Measurements from ENCODE around the gene MAPKAPK3. TPM values are rescaled to one million over a fixed set of nuclear protein-coding genes. Genes with fewer than 3 reads are reported as not detected.

The MAPKAPK3 gene
- total RNA-seq, 1 experiment from 2014 or later, result 88.2 TPM

- Histone ChIP-seq H3K4me1 (replicated peaks; ENCODE audit: insufficient read depth) (peaks cover 8% of the 10 kb centered on the region; the same call in 1 of the 2 replicates), H3K27me3 (ENCODE audit: insufficient read depth, low read depth) (no peaks in the 10 kb centered on the region), H2AFZ (no peak overlapping the region), H3K36me3 (ENCODE audit: low read depth) (no peaks in the 10 kb centered on the region), H3K9me3 (ENCODE audit: insufficient read depth, low read depth) (no peaks in the 10 kb centered on the region), H3K9me2 (ENCODE audit: insufficient read depth) (no peaks in the 10 kb centered on the region), H3K79me2 (ENCODE audit: low read depth) (peaks cover 11% of the 10 kb centered on the region; the same call in 1 of the 2 replicates), H4K20me1 (ENCODE audit: insufficient read depth) (no peaks in the 10 kb centered on the region), H3K27ac (no peak overlapping the region), H3K4me2 (no peak overlapping the region), H3K4me3 (no peak overlapping the region), H3F3A (ENCODE audit: insufficient read depth, low read depth) (peaks cover 10% of the 10 kb centered on the region; the same call in 1 of the 2 replicates)
- DNase-seq, result peak in 1 of 2 experiments; percentile 70
- ChIA-PET CTCF (interaction anchor here (0.6 kb wide), 1 partner anchor 813 kb away, joined by 12 read pairs; the partner anchor contains the start of gene MANF), POLR2A (ENCODE audit: unreplicated experiment) (interaction anchor here (0.5 to 0.6 kb wide), 2 partner anchors 273 to 813 kb away, joined by 5 to 6 read pairs; partner anchors contain the start of gene MANF)
- no TSS peak for BruUV-seq (replicated peaks)
- intact Hi-C loops (cut with micrococcal nuclease; ENCODE audit: unreplicated experiment), result loop anchor here (1.0 kb wide), 1 partner anchor 42 kb away; no protein-coding TSS in a partner anchor
- TF ChIP-seq, protein P1, sequence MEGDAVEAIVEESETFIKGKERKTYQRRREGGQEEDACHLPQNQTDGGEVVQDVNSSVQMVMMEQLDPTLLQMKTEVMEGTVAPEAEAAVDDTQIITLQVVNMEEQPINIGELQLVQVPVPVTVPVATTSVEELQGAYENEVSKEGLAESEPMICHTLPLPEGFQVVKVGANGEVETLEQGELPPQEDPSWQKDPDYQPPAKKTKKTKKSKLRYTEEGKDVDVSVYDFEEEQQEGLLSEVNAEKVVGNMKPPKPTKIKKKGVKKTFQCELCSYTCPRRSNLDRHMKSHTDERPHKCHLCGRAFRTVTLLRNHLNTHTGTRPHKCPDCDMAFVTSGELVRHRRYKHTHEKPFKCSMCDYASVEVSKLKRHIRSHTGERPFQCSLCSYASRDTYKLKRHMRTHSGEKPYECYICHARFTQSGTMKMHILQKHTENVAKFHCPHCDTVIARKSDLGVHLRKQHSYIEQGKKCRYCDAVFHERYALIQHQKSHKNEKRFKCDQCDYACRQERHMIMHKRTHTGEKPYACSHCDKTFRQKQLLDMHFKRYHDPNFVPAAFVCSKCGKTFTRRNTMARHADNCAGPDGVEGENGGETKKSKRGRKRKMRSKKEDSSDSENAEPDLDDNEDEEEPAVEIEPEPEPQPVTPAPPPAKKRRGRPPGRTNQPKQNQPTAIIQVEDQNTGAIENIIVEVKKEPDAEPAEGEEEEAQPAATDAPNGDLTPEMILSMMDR (conservative IDR thresholded peaks at IDR 0.05), result peak; percentile 78
- TF ChIP-seq EZH2 (IDR thresholded peaks at IDR 0.05; ENCODE audit: low read depth), result no peak
These were observed 44.8 kb upstream of the MAPKAPK3 start for GRCh38 chr3:50572158-50572557.

DNA sequence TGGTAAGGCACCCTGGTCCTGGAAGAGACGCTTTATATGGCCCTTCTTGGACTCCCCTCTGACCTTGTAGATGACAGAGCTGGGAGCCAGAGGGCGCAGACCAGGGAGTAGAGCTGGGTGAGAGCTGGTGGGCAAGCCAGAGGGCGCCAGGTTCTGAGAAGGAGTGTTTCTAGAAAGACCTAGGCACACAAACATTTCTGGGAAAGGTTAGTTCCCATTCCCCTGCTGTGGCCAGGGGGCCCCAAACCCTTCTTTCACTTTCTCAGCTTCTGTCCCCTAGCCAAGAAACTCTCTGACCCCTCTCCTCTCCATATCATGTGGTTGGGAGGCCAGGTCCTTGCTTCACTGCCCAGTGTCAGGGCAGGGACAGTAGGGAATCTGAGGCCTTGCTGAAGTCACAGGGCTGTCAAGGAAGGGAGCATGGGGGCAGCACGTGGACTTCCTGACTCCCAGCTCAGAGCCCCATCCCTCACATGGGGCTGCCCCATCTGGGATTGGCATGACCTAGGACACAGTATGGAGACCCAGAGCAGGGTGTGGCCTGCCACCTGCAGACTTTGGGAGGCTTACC, 44.1 kb upstream of the MAPKAPK3 start:
- POLR2A ChIA-PET (ENCODE audit: unreplicated experiment), result interaction anchor here (0.6 kb wide), 1 partner anchor 812 kb away, joined by 5 read pairs; the partner anchor contains the start of gene MANF
- intact Hi-C loops (cut with micrococcal nuclease; ENCODE audit: unreplicated experiment), result loop anchor here (1.0 kb wide), 1 partner anchor 41 kb away; no protein-coding TSS in a partner anchor
- H3K36me3 ChIP-seq (ENCODE audit: low read depth), result no peaks in the 10 kb centered on the region
- H3K27ac ChIP-seq, result no peak overlapping the region
- BruUV-seq (replicated peaks), result no TSS peak
- H3K79me2 ChIP-seq (ENCODE audit: low read depth), result peaks cover 11% of the 10 kb centered on the region; the same call in 1 of the 2 replicates
- H3F3A ChIP-seq (ENCODE audit: insufficient read depth, low read depth), result peaks cover 8% of the 10 kb centered on the region; the same call in 1 of the 2 replicates
- DNase-seq, result peak in 1 of 2 experiments; percentile 4
- no peaks in the 10 kb centered on the region for H3K27me3 ChIP-seq (ENCODE audit: insufficient read depth, low read depth)
- H3K4me2 ChIP-seq, result no peak overlapping the region
- H4K20me1 ChIP-seq (ENCODE audit: insufficient read depth), result no peaks in the 10 kb centered on the region
- no peak overlapping the region for H3K4me3 ChIP-seq
- H3K9me2 ChIP-seq (ENCODE audit: insufficient read depth), result no peaks in the 10 kb centered on the region
- H2AFZ ChIP-seq, result no peak overlapping the region
- CTCF ChIA-PET, result interaction anchor here (0.6 kb wide), 2 partner anchors 812 to 1154 kb away, joined by 3 to 12 read pairs; partner anchors contain the start of gene MANF
- H3K9me3 ChIP-seq (ENCODE audit: insufficient read depth, low read depth), result no peaks in the 10 kb centered on the region
- peaks cover 7% of the 10 kb centered on the region; the same call in 1 of the 2 replicates for H3K4me1 ChIP-seq (replicated peaks; ENCODE audit: insufficient read depth)
- TF ChIP-seq, protein P1 (conservative IDR thresholded peaks at IDR 0.05), result no peak
- no peak for TF ChIP-seq EZH2 (IDR thresholded peaks at IDR 0.05; ENCODE audit: low read depth)

DNA sequence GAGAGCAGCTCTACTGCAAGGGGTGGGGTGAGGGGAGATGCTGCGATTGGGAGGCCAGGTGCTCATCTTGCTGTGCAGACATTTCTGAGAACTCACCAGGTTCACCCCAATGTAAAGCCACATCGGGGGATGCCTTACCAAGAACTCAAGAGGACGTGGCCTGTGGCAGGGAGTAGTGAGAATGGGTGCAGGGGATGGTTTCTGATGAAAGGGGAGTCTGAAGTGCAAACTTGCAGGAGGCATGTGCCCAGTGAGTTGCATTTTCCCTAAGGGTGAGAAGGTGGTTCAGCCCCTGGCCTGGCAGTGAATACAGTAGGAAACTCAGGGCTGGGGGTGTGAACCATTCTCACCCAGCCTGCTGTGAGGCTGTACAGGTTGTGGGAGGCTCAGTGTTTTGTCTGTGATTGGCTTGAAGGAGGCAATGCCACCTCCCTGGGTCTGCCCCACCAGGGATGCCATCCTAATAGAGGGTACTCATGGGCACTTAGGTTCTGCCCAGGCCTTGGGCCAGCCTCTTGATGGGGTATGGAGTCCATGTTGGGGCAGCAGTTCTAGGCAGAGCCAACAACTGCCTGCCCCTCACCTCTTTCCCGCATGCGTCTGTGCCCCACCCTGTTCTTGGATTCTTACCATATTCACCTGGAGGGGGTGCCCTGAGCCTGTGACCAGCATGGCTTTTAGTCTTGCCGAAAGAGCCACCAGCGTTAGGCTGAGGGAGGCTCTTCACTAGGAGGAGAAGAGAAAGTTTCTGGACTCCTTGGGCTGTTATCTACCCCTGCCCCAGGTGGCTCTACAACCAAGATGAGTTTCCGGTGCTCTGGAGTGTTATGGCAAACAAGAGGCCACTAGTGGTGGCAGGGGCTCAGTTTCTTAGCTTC, 43.1 kb upstream of the MAPKAPK3 start:
- CTCF ChIA-PET, result no interaction called here
- no TSS peak for BruUV-seq (replicated peaks)
- no peak for TF ChIP-seq EZH2 (IDR thresholded peaks at IDR 0.05; ENCODE audit: low read depth)
- TF ChIP-seq, protein P1 (conservative IDR thresholded peaks at IDR 0.05), result no peak

More for the DNA sequence above, 43.1 kb upstream of the MAPKAPK3 start:
- Histone ChIP-seq H3F3A (ENCODE audit: insufficient read depth, low read depth) (no peaks in the 10 kb centered on the region; the same call in 1 of the 2 replicates), H3K4me1 (replicated peaks; ENCODE audit: insufficient read depth) (peaks cover 7% of the 10 kb centered on the region; the same call in 1 of the 2 replicates), H3K27ac (no peak overlapping the region), H3K9me2 (ENCODE audit: insufficient read depth) (no peaks in the 10 kb centered on the region), H3K27me3 (ENCODE audit: insufficient read depth, low read depth) (no peaks in the 10 kb centered on the region), H3K4me3 (no peak overlapping the region), H4K20me1 (ENCODE audit: insufficient read depth) (no peaks in the 10 kb centered on the region), H3K4me2 (no peak overlapping the region), H3K36me3 (ENCODE audit: low read depth) (no peaks in the 10 kb centered on the region), H3K9me3 (ENCODE audit: insufficient read depth, low read depth) (no peaks in the 10 kb centered on the region), H3K79me2 (ENCODE audit: low read depth) (peaks cover 11% of the 10 kb centered on the region; the same call in 1 of the 2 replicates), H2AFZ (no peak overlapping the region)
- POLR2A ChIA-PET (ENCODE audit: unreplicated experiment), result no interaction called here
- intact Hi-C loops (cut with micrococcal nuclease; ENCODE audit: unreplicated experiment), result no loop called here
- peak in 1 of 2 experiments; percentile 17 for DNase-seq
